Natural killer cell (primary cell): Measurements from ENCODE around the gene MTIF3. TPM values are rescaled to one million over a fixed set of nuclear protein-coding genes. Genes with fewer than 3 reads are reported as not detected.
A peak's percentile ranks its signal among the peaks of the same experiment; 100 is the strongest.

Source experiments
- ATAC-seq, 3 donors: fragments of 150-1000 bp in 2 of 3; fragments of 200-7000 bp in 1 of 3; cut with Tn5 transposase; 1 replicate in 1 of 3; 2 replicates in 2 of 3; pipeline ENCODE4 v1.10.0; 2021; ENCODE audit warnings: mild to moderate bottlenecking in 2 of 3, moderate library complexity in 2 of 3
- DNase-seq, 2 donors: peaks; one replicate each; pipeline versions ENCODE4 v3.0.0 to v3.0.0-alpha.2; 2013 to 2021; ENCODE audit warnings: mixed read lengths in 1 of 2
- H3K27ac ChIP-seq: one replicate; pipeline ENCODE4 v1.5.1; 2013; ENCODE audit warnings: mild to moderate bottlenecking, low read length
- H3K27me3 ChIP-seq: one replicate; pipeline ENCODE4 v1.6.1; 2013; ENCODE audit warnings: low read length; ENCODE audit not compliant: control insufficient read depth, insufficient read depth
- H3K36me3 ChIP-seq: one replicate; pipeline ENCODE4 v1.6.1; 2013; ENCODE audit warnings: low read length; ENCODE audit not compliant: control insufficient read depth, insufficient read depth
- H3K4me1 ChIP-seq: one replicate; pipeline ENCODE4 v1.6.1; 2013; ENCODE audit warnings: low read length; ENCODE audit not compliant: control insufficient read depth, insufficient read depth
- H3K4me3 ChIP-seq: one replicate; pipeline ENCODE4 v1.5.1; 2013; ENCODE audit warnings: low read length
- H3K9me3 ChIP-seq: one replicate; pipeline ENCODE4 v1.6.1; 2013; ENCODE audit warnings: low read length; ENCODE audit not compliant: control insufficient read depth, insufficient read depth
- H3K27ac Mint-ChIP-seq, 2 donors: one replicate each; pipeline ENCODE4 v1.8.0; 2022; ENCODE audit warnings: mild to moderate bottlenecking in 2 of 2, mixed read lengths in 2 of 2, moderate library complexity in 1 of 2
- H3K27me3 Mint-ChIP-seq, 2 donors: one replicate each; pipeline ENCODE4 v1.8.0; 2022; ENCODE audit warnings: low read depth in 2 of 2, mixed read lengths in 2 of 2
- H3K36me3 Mint-ChIP-seq: one replicate; pipeline ENCODE4 v1.8.0; 2022; ENCODE audit warnings: mixed read lengths
- H3K4me1 Mint-ChIP-seq, 2 donors: one replicate each; pipeline ENCODE4 v1.8.0; 2022; ENCODE audit warnings: mixed read lengths in 2 of 2
- H3K4me3 Mint-ChIP-seq: one replicate; pipeline ENCODE4 v1.8.0; 2022; ENCODE audit warnings: mild to moderate bottlenecking, moderate library complexity, mixed read lengths
- H3K9me3 Mint-ChIP-seq, 2 donors: one replicate each; pipeline ENCODE4 v1.8.0; 2022; ENCODE audit warnings: mixed read lengths in 2 of 2
- WGBS: methylation state at CpG from one replicate; pipeline ENCODE4 v1.1.7; 2013; ENCODE audit warnings: missing lambda C conversion rate; ENCODE audit not compliant: insufficient coverage; 5-methylcytosine and 5-hydroxymethylcytosine counted together
- intact Hi-C: fragments of 100-400 bp; cut with micrococcal nuclease; formaldehyde crosslinking; loops from one replicate; pipeline ENCODE4 v1.14.2; 2022
- total RNA-seq, 4 donors: library from RNA; stranded (reverse); fragments of 120-200 nt in 1 of 4; gene quantifications; one replicate each; pipeline versions ENCODE4 v1.2.3 to v1.2.4, GENCODE V29; 2013 to 2022
- TF ChIP-seq, protein P1 (sequence below): fragments of 200-600 bp; IDR thresholded peaks from one replicate; pipeline ENCODE4 v1.8.0; 2022; ENCODE audit warnings: antibody characterized with exemption

Gene MTIF3
- total RNA-seq, 3 donors from 2014 or later (not counting 1 experiment from before 2014, with no cell fraction given): 30.2 to 56.6 (median 36.8) TPM

DNA sequence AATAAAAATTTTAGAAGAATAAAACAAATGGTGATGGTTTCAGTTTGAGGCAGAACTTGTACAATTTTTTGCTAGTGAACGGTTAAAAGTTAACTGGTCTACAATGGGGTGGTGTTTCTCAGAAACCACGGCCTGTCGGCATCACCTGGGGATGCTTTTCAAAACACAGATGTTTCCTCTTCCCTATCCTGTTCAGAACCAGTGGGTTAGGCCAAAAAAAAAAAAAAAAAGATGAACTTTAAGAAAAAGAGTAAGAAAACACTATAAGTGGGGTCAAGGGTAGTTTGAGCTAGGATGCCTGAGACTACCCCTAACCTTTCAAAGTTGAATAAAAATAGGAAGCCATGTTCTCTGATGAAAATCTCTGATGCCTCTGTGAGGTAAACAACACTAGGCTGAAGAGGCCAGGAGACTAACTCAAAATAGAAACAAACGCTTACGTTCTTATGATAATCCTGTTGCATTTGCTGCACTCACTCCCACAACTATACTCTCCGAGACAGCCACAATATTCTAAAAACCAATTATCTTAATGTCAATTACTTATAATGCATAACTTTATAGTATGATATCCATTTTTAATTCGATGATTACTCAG is 3.3 kb downstream of the MTIF3 start:
- H3K9me3 Mint-ChIP-seq: no peaks in the 10 kb centered on the region
- H3K27ac ChIP-seq: peak overlapping the region; percentile 46
- H3K4me1 ChIP-seq: peaks cover 26% of the 10 kb centered on the region
- no peaks in the 10 kb centered on the region for H3K27me3 Mint-ChIP-seq
- ATAC-seq (no peak), DNase-seq (peak in 1 of 2 donors; percentile 57)
- no peaks in the 10 kb centered on the region for H3K36me3 ChIP-seq
- 22% methylated on average over 5 of the region's 7 CpGs for WGBS
- peaks cover 50 to 53% of the 10 kb centered on the region in 2 donors for H3K4me1 Mint-ChIP-seq
- H3K4me3 ChIP-seq: no peak overlapping the region
- intact Hi-C loops: no loop called here
- peak overlapping the region; percentile 47 for H3K4me3 Mint-ChIP-seq
- no peaks in the 10 kb centered on the region for H3K36me3 Mint-ChIP-seq
- H3K9me3 ChIP-seq: no peaks in the 10 kb centered on the region
- TF ChIP-seq, protein P1, sequence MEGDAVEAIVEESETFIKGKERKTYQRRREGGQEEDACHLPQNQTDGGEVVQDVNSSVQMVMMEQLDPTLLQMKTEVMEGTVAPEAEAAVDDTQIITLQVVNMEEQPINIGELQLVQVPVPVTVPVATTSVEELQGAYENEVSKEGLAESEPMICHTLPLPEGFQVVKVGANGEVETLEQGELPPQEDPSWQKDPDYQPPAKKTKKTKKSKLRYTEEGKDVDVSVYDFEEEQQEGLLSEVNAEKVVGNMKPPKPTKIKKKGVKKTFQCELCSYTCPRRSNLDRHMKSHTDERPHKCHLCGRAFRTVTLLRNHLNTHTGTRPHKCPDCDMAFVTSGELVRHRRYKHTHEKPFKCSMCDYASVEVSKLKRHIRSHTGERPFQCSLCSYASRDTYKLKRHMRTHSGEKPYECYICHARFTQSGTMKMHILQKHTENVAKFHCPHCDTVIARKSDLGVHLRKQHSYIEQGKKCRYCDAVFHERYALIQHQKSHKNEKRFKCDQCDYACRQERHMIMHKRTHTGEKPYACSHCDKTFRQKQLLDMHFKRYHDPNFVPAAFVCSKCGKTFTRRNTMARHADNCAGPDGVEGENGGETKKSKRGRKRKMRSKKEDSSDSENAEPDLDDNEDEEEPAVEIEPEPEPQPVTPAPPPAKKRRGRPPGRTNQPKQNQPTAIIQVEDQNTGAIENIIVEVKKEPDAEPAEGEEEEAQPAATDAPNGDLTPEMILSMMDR: no peak
- peak overlapping the region; percentile 84 to 97 for H3K27ac Mint-ChIP-seq
- no peaks in the 10 kb centered on the region for H3K27me3 ChIP-seq

DNA sequence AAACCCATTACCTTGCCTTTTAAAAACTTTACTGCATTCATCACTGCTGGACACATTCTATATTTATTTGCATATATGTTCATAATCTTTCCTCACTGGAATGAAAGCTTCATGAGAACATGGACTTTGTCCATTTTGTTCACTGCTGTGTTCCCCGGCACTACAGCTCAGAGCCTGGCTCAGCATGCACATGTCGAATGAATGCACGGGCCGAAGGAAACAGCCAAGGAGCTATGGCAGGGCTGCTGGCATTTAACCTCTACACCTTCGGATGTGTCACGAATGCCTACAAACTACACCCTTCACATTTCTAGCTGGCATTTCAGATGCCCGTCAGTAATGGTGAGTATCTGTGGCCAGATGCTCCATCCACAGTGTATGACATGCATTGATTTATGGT is 7.6 kb downstream of the MTIF3 start:
- Mint-ChIP-seq H3K4me3 (peak overlapping the region; percentile 74), H3K9me3 (no peaks in the 10 kb centered on the region), H3K4me1 (peaks cover 49 to 55% of the 10 kb centered on the region in 2 donors), H3K27me3 (no peaks in the 10 kb centered on the region), H3K36me3 (no peaks in the 10 kb centered on the region), H3K27ac (peak overlapping the region; percentile 53 to 78)
- TF ChIP-seq, protein P1: no peak
- WGBS: 90% methylated on average over 7 of the region's 7 CpGs
- Histone ChIP-seq H3K4me1 (peaks cover 38% of the 10 kb centered on the region), H3K27me3 (no peaks in the 10 kb centered on the region), H3K9me3 (no peaks in the 10 kb centered on the region), H3K27ac (no peak overlapping the region), H3K36me3 (peaks cover 8% of the 10 kb centered on the region), H3K4me3 (no peak overlapping the region)
- ATAC-seq (no peak), DNase-seq (no peak)
- intact Hi-C loops: no loop called here

DNA sequence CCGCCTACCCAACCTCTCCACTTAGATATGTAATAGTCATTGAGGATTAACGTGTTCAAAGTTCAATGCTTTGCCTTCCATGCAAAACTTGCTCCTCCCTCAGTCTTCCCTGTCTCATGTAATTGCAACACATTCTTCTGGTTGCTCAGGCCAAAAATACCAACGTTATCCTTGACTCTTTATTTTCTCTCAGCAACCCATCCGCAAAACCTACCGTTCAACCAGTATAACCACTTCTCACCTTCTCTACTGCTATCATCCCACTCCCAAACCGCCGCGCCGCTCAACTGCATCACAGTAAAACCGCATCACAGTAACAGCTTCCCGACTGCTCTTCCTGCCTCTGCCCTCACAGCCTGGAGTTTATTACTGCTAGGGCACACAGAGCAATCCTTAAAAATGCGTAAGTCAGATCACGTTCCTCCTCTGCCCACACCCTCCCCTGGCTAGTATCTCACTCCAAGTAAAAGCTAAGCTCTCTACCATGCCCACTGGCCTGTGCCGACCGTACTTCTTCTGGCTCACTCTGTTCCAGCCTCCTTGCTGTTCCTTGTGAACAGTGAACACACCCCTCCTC is 8.2 kb downstream of the MTIF3 start:
- peak; percentile 57 to 62 (median 59) for ATAC-seq
- Mint-ChIP-seq H3K27me3 (no peaks in the 10 kb centered on the region), H3K4me1 (peaks cover 48 to 53% of the 10 kb centered on the region in 2 donors), H3K4me3 (peak overlapping the region; percentile 74), H3K9me3 (no peaks in the 10 kb centered on the region), H3K27ac (peak overlapping the region; percentile 53 to 78), H3K36me3 (no peaks in the 10 kb centered on the region)
- intact Hi-C loops: no loop called here
- Histone ChIP-seq H3K36me3 (peaks cover 12% of the 10 kb centered on the region), H3K9me3 (no peaks in the 10 kb centered on the region), H3K27ac (peak overlapping the region; percentile 51), H3K4me3 (peak overlapping the region; percentile 4), H3K4me1 (peaks cover 38% of the 10 kb centered on the region), H3K27me3 (no peaks in the 10 kb centered on the region)
- TF ChIP-seq, protein P1: no peak
- peak in 1 of 2 donors; percentile 68 for DNase-seq
- WGBS: 12% methylated on average over 14 of the region's 15 CpGs
